HepG2 (cell line): ENCODE measurements around the gene MCAT. TPM values are rescaled to one million over a fixed set of nuclear protein-coding genes. Genes with fewer than 3 reads are reported as not detected.

Experiments used
- E2F1 ChIP-seq: sonication (generic); formaldehyde crosslinking; IDR thresholded peaks from 2 replicates; pipeline ENCODE4 v1.5.0; 2020; ENCODE audit warnings: missing genetic modification reagents
- ERF ChIP-seq: IDR thresholded peaks from 2 replicates; pipeline ENCODE4 v1.6.1; 2018; ENCODE audit warnings: missing biosample characterization, missing genetic modification reagents
- GATA4 ChIP-seq: sonication (generic); IDR thresholded peaks from 2 replicates; pipeline ENCODE4 v1.6.1; 2016; ENCODE audit warnings: antibody characterized with exemption, low read depth, borderline replicate concordance
- HIVEP1 ChIP-seq: sonication (generic); formaldehyde crosslinking; IDR thresholded peaks from 2 replicates; pipeline ENCODE4 v1.4.0; 2020; ENCODE audit warnings: mild to moderate bottlenecking, missing genetic modification reagents
- SALL2 ChIP-seq: sonication (generic); formaldehyde crosslinking; IDR thresholded peaks from 2 replicates; pipeline ENCODE4 v1.8.1; 2023; ENCODE audit warnings: mild to moderate bottlenecking, missing genetic modification reagents, inconsistent platforms
- SOX5 ChIP-seq: IDR thresholded peaks from 2 replicates; pipeline ENCODE4 v1.6.1; 2016; ENCODE audit warnings: borderline replicate concordance
- TCF7 ChIP-seq: sonication (generic); IDR thresholded peaks from 2 replicates; pipeline ENCODE4 v1.6.1; 2016; ENCODE audit warnings: antibody characterized with exemption, low read depth
- TGIF2 ChIP-seq: IDR thresholded peaks from 2 replicates; pipeline ENCODE4 v1.6.1; 2016; ENCODE audit warnings: control low read depth, missing compliant biosample characterization
- WIZ ChIP-seq: sonication (generic); formaldehyde crosslinking; IDR thresholded peaks from 2 replicates; pipeline ENCODE4 v1.5.1; 2020; ENCODE audit warnings: mild to moderate bottlenecking, missing genetic modification reagents
- XRCC5 ChIP-seq: fragments of 200-400 bp; formaldehyde crosslinking; optimal IDR thresholded peaks from 2 replicates; pipeline ENCODE3; 2017; ENCODE audit warnings: mild to moderate bottlenecking, low read length
- ZBTB40 ChIP-seq, 2 experiments: fragments of 450-650 bp in 1 of 2; sonication (generic) in 1 of 2; formaldehyde crosslinking in 1 of 2; IDR thresholded peaks; 2 replicates each; pipeline versions ENCODE4 v1.6.1 to v1.8.0; 2016 to 2022; ENCODE audit warnings: antibody characterized with exemption in 1 of 2, mild to moderate bottlenecking in 1 of 2, missing genetic modification reagents in 1 of 2
- ZNF891 ChIP-seq: sonication (generic); formaldehyde crosslinking; IDR thresholded peaks from 2 replicates; pipeline ENCODE4 v1.5.0; 2020; ENCODE audit warnings: mild to moderate bottlenecking, missing genetic modification reagents
- polyA plus RNA-seq, 8 experiments: library from polyadenylated mRNA; depleted of rRNA in 3 of 8; stranded (reverse) in 7 of 8; unstranded in 1 of 8; fragments of >200 nt; fragmentation: Illumina TruSeq in 4 of 8; extraction: Trizol in 4 of 8; gene quantifications; 2 replicates each; pipeline versions ENCODE4 v1.2.1 to v1.2.3, GENCODE V29; 2011 to 2016; ENCODE audit warnings: low read depth in 4 of 8, missing spikeins in 1 of 8, mixed read lengths in 1 of 8; ENCODE audit not compliant: insufficient read depth in 1 of 8
- total RNA-seq, 5 experiments: library from RNA; depleted of rRNA; stranded (reverse); fragments of >200 nt; fragmentation: Illumina TruSeq; extraction: Trizol; gene quantifications; 2 replicates each; pipeline ENCODE4 v1.2.3, GENCODE V29; 2016; ENCODE audit warnings: low read depth in 1 of 5
- TF ChIP-seq, protein P1 (sequence below): sonication (generic); formaldehyde crosslinking; IDR thresholded peaks from 2 replicates; pipeline ENCODE4 v1.5.0; 2020; ENCODE audit warnings: mild to moderate bottlenecking, missing genetic modification reagents, borderline replicate concordance
- TF ChIP-seq, protein P2 (sequence below): sonication (generic); formaldehyde crosslinking; IDR thresholded peaks from 2 replicates; pipeline ENCODE4 v1.8.0; 2022; ENCODE audit warnings: missing genetic modification reagents, low read depth, mild to moderate bottlenecking, borderline replicate concordance

MCAT gene
- total and polyA plus RNA-seq, 2 of the 13 experiments (the other 11 are each of a cell fraction or from before 2014, with no cell fraction given) = 9.3 to 16.7 TPM

DNA sequence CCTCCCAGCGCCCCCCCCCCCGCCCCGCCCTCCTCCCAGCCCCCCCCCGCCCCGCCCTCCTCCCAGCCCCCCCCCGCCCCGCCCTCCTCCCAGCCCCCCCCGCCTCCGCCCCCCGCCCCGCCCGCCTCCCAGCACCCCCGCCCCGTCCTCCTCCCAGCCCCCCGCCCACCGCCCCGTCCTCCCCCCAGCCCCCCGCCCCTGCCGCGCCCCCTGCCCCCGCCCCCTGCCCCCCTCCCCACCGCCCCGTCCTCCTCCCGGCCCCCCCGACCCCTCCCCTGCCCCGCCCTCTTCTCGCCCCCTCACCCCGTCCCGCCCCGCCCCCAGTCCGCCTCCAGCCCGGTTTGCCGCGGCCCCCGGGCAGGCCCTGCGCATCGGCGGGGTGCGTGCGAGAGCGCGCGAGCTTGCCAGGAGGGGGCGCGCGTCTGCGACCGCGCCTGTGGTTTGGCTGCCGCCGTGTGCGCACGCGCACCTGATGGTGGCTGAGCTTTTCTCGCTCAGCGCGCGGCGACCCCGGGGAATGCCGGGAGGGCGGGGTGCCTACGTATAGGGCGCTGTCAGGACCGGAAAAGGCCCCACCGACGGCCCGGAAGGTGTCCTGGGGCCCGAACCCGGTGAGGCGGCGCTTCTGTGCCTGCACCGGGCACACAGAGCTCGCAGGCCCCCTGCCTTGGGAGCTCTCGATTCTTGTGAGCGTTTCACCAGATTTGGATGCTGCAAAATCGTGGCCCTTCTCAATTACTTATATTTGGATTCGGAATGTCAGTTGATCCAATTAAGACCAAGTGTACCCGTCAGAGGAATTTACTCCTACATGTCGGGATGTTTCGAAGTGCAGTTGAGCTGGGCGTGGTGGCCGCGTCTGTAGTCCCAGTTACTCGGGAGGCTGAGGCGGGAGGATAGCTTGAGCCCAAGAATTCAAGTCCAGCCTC, 44.2 kb upstream of the MCAT start (continued):
- TF ChIP-seq, protein P1, sequence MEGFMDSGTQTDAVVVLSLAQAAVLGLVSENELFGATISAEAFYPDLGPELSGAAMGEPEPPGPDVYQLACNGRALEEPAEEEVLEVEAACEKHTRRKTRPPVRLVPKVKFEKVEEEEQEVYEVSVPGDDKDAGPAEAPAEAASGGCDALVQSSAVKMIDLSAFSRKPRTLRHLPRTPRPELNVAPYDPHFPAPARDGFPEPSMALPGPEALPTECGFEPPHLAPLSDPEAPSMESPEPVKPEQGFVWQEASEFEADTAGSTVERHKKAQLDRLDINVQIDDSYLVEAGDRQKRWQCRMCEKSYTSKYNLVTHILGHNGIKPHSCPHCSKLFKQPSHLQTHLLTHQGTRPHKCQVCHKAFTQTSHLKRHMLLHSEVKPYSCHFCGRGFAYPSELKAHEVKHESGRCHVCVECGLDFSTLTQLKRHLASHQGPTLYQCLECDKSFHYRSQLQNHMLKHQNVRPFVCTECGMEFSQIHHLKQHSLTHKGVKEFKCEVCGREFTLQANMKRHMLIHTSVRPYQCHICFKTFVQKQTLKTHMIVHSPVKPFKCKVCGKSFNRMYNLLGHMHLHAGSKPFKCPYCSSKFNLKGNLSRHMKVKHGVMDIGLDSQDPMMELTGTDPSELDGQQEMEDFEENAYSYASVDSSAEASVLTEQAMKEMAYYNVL (CRISPR knock-in tag) = no peak
- peak; percentile 83 for TF ChIP-seq E2F1 (CRISPR knock-in tag)
- peak; percentile 85 for TF ChIP-seq HIVEP1 (CRISPR knock-in tag)
- TF ChIP-seq GATA4 = no peak
- TF ChIP-seq ERF = peak; percentile 95
- no peak for TF ChIP-seq TGIF2 (CRISPR knock-in tag)
- no peak for TF ChIP-seq ZBTB40 (IDR thresholded peaks at IDR 0.05)
- TF ChIP-seq ZBTB40 (CRISPR knock-in tag; IDR thresholded peaks at IDR 0.05) = peak; percentile 56; the same call in 1 of the 2 replicates
- 0 out of 2 replicates have a peak, but pooled peaks have one; percentile 49 for TF ChIP-seq ZNF891 (CRISPR knock-in tag)
- TF ChIP-seq XRCC5 = peak; percentile 94
- TF ChIP-seq SOX5 = peak; percentile 61; the same call in 1 of the 2 replicates
- TF ChIP-seq SALL2 = peak; percentile 78
- TF ChIP-seq, protein P2, sequence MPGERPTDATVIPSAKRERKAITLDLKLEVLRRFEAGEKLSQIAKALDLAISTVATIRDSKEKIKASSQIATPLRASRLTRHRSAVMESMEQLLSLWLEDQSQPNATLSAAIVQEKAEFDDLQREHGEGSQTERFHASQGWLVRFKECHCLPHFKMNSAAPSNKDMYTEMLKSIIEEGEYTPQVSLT (CRISPR knock-in tag) = no peak
- TF ChIP-seq TCF7 = no peak
- TF ChIP-seq WIZ = no peak
